ENCODE measurements around the gene LRIT1.

Gene LRIT1

DNA sequence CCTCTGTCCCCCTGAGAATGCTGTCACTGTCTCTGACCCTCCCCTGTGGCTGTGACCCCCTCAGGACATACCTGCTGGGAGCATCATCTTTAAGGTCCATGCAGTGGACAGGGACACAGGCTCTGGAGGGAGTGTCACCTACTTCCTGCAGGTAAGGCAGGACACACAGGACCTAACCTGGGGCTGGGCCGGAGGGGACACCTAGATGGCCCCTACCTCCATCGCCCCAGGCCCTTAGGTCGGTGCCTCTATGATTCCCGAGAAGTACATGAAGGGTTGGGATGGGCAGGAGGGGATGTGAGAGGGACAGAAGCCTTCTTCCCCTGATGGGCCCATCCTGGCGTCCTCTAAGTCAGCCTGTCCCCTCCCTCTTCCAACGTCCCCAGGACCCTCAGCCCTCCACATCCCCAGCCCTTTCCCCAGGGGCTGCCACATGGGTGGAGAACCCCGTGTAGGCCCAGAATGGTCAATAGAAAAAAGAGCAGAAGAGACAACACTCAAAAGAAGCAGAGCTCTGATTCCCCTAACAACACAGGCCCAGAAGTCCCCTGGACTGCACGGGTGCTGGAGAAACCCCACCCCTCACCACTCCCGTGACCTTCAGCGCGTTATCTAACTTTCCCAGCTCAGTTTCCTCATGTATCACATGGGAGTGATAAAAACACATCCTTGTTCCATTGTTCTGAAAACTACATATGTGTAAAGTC is 40.7 kb downstream of the LRIT1 start:
- no peaks in the 10 kb centered on the region for H3K36me3 Mint-ChIP-seq (ENCODE audit: low read depth)
- H3K4me3 Mint-ChIP-seq = no peak overlapping the region
- no peaks in the 10 kb centered on the region for H3K9me3 Mint-ChIP-seq
- no peaks in the 10 kb centered on the region for H3K4me1 Mint-ChIP-seq
- TF ChIP-seq, protein P1, sequence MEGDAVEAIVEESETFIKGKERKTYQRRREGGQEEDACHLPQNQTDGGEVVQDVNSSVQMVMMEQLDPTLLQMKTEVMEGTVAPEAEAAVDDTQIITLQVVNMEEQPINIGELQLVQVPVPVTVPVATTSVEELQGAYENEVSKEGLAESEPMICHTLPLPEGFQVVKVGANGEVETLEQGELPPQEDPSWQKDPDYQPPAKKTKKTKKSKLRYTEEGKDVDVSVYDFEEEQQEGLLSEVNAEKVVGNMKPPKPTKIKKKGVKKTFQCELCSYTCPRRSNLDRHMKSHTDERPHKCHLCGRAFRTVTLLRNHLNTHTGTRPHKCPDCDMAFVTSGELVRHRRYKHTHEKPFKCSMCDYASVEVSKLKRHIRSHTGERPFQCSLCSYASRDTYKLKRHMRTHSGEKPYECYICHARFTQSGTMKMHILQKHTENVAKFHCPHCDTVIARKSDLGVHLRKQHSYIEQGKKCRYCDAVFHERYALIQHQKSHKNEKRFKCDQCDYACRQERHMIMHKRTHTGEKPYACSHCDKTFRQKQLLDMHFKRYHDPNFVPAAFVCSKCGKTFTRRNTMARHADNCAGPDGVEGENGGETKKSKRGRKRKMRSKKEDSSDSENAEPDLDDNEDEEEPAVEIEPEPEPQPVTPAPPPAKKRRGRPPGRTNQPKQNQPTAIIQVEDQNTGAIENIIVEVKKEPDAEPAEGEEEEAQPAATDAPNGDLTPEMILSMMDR (IDR thresholded peaks at IDR 0.05; ENCODE audit: unreplicated experiment in 3 of 3) = no peak
- H3K27ac Mint-ChIP-seq = no peak overlapping the region
- H3K27me3 Mint-ChIP-seq (ENCODE audit: low read depth) = peaks cover 50% of the 10 kb centered on the region

DNA sequence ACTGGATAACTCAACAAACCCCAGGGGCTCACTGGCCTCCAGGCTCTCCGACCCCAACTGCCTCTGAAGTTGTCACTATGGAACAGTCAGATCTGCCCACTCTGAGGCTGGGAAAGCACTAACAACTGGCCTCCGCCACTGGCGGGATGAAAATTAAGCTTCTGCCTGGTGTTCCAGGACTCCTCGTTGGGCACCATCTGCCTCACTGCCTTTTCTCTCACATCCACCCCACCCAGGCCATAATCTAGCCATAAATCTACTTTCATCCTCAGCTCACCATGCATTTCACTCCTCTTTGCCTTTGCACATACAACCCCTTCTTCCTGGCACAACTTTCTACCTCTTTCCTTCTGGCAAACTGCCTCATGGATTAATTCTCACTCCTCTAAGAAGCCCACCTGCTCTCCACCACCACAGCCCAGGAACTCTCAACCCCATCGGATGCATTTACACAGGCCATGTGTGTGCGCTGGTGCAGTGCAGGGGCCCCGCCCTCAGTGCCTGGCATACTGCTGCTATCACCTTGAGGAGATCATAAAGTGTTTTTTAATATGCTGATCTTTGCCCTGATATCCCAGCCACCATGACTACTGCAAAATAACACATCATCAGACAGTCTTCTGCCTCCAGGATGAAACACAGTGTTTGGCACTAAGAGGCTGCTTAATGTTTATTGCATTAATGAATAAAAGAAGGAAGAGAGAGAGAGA is 43.0 kb downstream of the LRIT1 start:
- TF ChIP-seq, protein P1 (IDR thresholded peaks at IDR 0.05; ENCODE audit: unreplicated experiment in 3 of 3) = no peak
- H3K4me1 Mint-ChIP-seq = no peaks in the 10 kb centered on the region

DNA sequence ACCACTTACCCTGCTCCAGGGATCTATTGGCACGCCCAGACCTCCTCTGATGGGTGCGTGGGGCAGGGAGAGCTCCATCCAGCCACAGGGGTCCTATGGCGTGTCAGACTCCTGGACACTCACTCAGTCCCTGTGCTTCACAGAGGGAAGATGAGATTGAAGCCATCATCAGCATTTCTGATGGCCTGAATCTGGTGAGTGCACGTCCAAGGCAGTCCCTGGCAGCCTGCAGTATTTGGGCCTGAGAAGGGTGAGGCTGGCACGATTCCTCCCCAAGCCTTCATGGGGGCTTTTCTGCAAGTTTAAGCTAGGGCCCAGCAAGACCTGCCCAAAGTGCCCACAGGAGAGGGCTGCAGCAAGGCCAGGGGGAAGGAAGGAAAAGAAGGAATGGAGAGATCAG is 43.7 kb downstream of the LRIT1 start:
- Mint-ChIP-seq H3K4me1 (no peaks in the 10 kb centered on the region), H3K27ac (no peak overlapping the region), H3K9me3 (no peaks in the 10 kb centered on the region), H3K36me3 (ENCODE audit: low read depth) (no peaks in the 10 kb centered on the region), H3K27me3 (ENCODE audit: low read depth) (peaks cover 74% of the 10 kb centered on the region), H3K4me3 (no peak overlapping the region)
- TF ChIP-seq, protein P1 (IDR thresholded peaks at IDR 0.05; ENCODE audit: unreplicated experiment in 3 of 3) = no peak

More for the DNA sequence above, 43.0 kb downstream of the LRIT1 start:
- no peak overlapping the region for H3K27ac Mint-ChIP-seq
- H3K36me3 Mint-ChIP-seq (ENCODE audit: low read depth) = no peaks in the 10 kb centered on the region
- no peak overlapping the region for H3K4me3 Mint-ChIP-seq
- peaks cover 67% of the 10 kb centered on the region for H3K27me3 Mint-ChIP-seq (ENCODE audit: low read depth)
- no peaks in the 10 kb centered on the region for H3K9me3 Mint-ChIP-seq

DNA sequence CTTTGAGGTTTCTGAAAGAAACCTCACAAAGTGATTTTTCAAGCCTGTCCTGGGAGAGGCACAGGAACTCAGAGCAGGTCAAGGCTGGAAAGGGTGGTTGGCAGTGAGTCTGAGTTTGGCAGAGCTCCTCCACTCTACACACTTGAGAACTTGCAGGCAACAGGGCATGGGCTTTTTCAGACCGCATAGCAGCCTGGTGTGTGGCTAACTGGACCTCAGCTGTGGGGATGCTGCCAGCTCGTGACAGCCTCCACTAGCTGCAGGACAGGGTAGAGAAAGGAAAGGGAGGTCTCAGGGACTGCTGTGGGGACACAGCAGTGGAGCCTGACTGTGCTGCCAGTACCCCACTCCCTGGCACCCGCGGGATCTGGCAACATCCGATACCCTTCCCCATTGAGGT is 44.4 kb downstream of the LRIT1 start:
- H3K27ac Mint-ChIP-seq = no peak overlapping the region
- TF ChIP-seq, protein P1 (IDR thresholded peaks at IDR 0.05; ENCODE audit: unreplicated experiment in 3 of 3) = no peak
- no peaks in the 10 kb centered on the region for H3K4me1 Mint-ChIP-seq
- no peak overlapping the region for H3K4me3 Mint-ChIP-seq
- H3K36me3 Mint-ChIP-seq (ENCODE audit: low read depth) = no peaks in the 10 kb centered on the region
- H3K27me3 Mint-ChIP-seq (ENCODE audit: low read depth) = peaks cover 77% of the 10 kb centered on the region
- no peaks in the 10 kb centered on the region for H3K9me3 Mint-ChIP-seq

DNA sequence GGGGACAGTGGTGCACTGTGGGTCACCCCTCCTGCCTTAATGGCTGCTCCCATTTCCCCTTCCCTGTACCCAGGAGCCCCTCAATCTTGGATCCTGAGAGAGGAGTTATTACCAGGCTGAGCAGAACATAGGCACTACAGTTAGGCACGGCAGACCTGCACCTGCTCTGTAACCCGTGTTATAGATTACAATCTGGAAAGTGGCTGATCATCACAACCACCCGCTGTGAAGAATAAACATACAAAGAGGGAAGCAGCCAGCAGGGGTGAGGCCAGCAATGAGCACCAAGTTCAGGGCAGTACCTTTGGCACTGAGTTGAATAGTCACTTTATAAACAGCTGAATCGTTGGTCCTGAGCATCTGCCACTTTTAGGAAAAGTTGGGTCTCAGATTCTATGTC is 45.3 kb downstream of the LRIT1 start:
- Mint-ChIP-seq H3K27me3 (ENCODE audit: low read depth) (peaks cover 85% of the 10 kb centered on the region), H3K36me3 (ENCODE audit: low read depth) (no peaks in the 10 kb centered on the region), H3K4me1 (no peaks in the 10 kb centered on the region), H3K9me3 (no peaks in the 10 kb centered on the region), H3K27ac (no peak overlapping the region), H3K4me3 (no peak overlapping the region)
- TF ChIP-seq, protein P1 (IDR thresholded peaks at IDR 0.05; ENCODE audit: unreplicated experiment in 3 of 3) = no peak
